Stimulated activated effector memory CD8-positive, alpha-beta T cell treated with anti-CD3 and anti-CD28 coated beads, Interleukin-12 subunit alpha, Interleukin-12 subunit beta, amount 100 ng/mL, for 72 hours (primary cell): ENCODE measurements around the gene SST.
"Not testable (repeated sequence)": the region's sequence is repeated elsewhere in the genome, so short reads cannot be mapped to it uniquely, and the experiment has no call there.

ENCODE experiments used
- ATAC-seq: fragments of 150-1000 bp; cut with Tn5 transposase; 2 replicates; pipeline ENCODE4 v1.10.0; 2021
- DNase-seq, 2 donors: peaks; one replicate each; pipeline ENCODE4 v3.0.0; 2021 to 2022; ENCODE audit warnings: low spot score in 2 of 2
- H3K27ac Mint-ChIP-seq: one replicate; pipeline ENCODE4 v1.8.0; 2022; ENCODE audit warnings: mild to moderate bottlenecking, mixed read lengths
- H3K36me3 Mint-ChIP-seq: one replicate; pipeline ENCODE4 v1.8.0; 2022; ENCODE audit warnings: mild to moderate bottlenecking, mixed read lengths
- H3K4me1 Mint-ChIP-seq: one replicate; pipeline ENCODE4 v1.8.0; 2022; ENCODE audit warnings: mixed read lengths
- H3K4me3 Mint-ChIP-seq: one replicate; pipeline ENCODE4 v1.8.0; 2022; ENCODE audit warnings: mild to moderate bottlenecking, mixed read lengths
- H3K9me3 Mint-ChIP-seq: one replicate; pipeline ENCODE4 v1.8.0; 2022; ENCODE audit warnings: mixed read lengths

Gene SST

DNA sequence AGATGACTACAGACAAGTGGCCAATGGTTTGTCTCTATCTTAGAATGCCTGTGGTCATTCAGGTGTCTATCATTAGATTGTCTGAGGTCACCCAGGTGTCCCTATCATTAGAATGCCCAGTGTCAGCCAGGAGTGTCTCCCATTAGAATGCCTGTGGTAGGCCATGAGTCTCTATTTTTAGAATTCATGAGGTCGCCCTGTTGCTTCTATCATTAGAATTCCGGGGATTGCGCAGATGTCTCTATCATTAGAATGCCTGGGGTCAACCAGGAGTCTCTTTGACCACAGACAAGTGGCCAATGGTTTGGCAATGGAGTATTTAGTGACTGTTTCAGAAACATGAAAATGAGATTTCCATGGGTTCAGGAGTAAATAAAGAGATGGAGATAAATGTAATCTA lies 24.6 kb upstream of the SST start:
- DNase-seq = no peak
- Mint-ChIP-seq H3K4me3 (no peak overlapping the region), H3K4me1 (no peaks in the 10 kb centered on the region), H3K9me3 (no peaks in the 10 kb centered on the region), H3K27ac (no peak overlapping the region), H3K36me3 (no peaks in the 10 kb centered on the region)
- ATAC-seq = no peak

DNA sequence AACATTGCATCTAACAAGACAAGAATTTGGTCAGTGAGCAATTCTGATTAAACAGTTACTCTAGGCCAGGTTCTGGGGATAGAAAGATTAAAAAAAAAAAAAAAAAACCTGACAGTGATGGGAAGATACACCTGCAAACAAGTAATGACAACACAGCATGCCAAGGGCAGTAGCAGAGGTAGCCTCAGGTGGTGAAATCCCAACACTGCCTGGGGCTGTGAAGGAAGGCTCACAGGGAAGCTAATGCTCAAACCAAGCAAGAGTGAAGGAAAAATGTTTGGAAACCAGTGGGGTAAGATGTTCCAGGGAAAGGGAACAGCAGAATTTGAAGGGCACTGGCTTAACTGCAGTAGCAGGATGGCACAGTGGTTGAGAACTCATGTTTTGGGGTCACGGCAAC lies 23.2 kb upstream of the SST start:
- Mint-ChIP-seq H3K4me1 (no peaks in the 10 kb centered on the region), H3K36me3 (no peaks in the 10 kb centered on the region), H3K9me3 (no peaks in the 10 kb centered on the region), H3K4me3 (no peak overlapping the region), H3K27ac (no peak overlapping the region)
- DNase-seq = no peak
- ATAC-seq = no peak

DNA sequence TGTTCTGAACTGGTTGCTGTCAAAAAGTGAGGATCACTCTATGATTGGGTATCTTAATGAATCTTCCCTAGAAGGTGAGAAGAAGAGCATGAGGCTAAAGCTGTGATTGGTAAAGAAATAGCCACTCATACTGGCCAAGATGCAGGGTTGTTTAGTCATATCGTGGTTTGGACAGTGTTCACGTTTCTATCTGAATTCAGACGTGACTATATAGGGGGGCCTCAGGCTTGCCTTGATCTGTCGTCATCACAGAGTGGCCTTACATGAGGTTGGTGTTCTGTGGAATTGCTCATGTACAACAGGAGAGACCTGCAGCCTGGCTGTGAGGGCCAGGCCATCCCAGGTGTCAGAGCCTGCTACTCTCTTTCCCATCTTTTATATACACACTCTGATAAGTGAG lies 19.8 kb upstream of the SST start:
- Mint-ChIP-seq H3K4me1 (no peaks in the 10 kb centered on the region), H3K27ac (no peak overlapping the region), H3K9me3 (peaks cover 7% of the 10 kb centered on the region), H3K4me3 (no peak overlapping the region), H3K36me3 (no peaks in the 10 kb centered on the region)
- DNase-seq (no peak), ATAC-seq (peak; percentile 75)

DNA sequence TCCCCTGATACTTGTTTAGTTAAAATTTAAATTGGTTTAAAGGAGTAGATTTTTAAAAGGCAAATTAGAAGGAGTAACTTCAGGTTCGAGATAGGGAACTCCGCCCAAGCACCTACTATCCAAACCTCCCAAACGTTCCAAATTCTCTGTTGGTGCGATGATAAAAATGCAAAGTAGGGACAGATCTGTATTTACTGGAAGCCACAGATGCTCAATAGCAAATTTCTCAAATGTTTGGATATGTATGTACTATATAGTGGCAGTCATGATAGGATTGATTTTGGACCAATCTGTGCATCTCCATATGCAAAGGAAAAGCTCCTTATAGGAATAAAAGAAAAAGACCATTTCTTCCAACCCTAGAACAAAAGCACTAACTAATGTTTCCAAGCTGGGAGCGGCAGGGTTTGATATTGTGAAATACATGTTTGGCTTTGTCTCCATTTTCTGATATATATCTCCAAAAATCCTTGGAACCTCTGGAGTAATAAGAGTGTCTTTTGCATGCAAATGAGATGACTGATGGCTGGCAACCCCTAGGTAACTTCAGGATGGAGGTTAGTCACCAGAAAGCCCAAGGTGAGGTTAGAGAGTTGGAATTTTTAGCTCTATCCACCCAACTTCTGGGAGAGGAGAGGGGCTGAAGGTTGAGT lies 16.6 kb upstream of the SST start:
- H3K9me3 Mint-ChIP-seq = peaks cover 7% of the 10 kb centered on the region
- no peak overlapping the region for H3K4me3 Mint-ChIP-seq
- DNase-seq = no peak
- no peaks in the 10 kb centered on the region for H3K4me1 Mint-ChIP-seq
- no peaks in the 10 kb centered on the region for H3K36me3 Mint-ChIP-seq
- ATAC-seq = no peak
- no peak overlapping the region for H3K27ac Mint-ChIP-seq

DNA sequence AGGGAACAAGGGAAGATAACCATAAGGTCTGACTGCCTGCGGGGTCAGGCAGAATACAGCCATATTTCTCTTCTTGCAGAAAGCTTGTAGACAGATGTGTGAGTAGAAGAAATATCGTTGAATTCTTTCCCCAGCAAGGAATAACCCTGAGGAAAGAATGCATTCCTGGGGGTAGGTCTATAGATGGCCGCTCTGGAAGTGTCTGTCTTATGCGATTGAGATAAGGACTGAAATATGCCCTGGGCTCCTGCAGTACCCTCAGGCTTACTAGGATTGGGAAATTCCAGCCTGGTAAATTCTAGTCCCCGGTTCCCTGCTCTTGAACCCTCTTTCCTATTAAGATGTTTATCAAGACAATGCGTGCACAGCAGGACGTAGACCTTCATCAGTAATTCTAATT lies 15.8 kb upstream of the SST start:
- DNase-seq (no peak), ATAC-seq (no peak)
- Mint-ChIP-seq H3K4me1 (no peaks in the 10 kb centered on the region), H3K4me3 (no peak overlapping the region), H3K36me3 (no peaks in the 10 kb centered on the region), H3K27ac (no peak overlapping the region), H3K9me3 (peaks cover 7% of the 10 kb centered on the region)

DNA sequence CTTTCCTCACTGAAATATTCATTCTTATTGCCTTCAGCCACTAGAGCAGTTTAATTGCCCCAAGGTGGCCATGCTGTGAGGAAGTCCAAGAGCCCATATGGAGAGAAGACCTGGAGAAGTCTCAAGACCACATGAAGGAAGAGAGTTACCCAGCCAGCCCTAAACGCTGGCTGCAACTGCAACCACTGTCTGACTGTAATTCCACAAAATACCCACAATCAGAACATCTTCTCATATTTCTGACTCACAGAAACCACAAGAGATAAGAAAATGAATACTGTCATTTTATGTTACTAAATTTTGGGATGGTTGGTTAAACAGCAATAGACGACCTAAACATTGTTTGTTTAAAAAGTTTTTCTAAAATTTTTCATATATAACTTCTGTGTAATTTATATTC lies 14.7 kb upstream of the SST start:
- Mint-ChIP-seq H3K4me3 (no peak overlapping the region), H3K27ac (no peak overlapping the region), H3K4me1 (no peaks in the 10 kb centered on the region), H3K9me3 (peaks cover 7% of the 10 kb centered on the region), H3K36me3 (no peaks in the 10 kb centered on the region)
- ATAC-seq = peak; percentile 82
- DNase-seq = no peak

DNA sequence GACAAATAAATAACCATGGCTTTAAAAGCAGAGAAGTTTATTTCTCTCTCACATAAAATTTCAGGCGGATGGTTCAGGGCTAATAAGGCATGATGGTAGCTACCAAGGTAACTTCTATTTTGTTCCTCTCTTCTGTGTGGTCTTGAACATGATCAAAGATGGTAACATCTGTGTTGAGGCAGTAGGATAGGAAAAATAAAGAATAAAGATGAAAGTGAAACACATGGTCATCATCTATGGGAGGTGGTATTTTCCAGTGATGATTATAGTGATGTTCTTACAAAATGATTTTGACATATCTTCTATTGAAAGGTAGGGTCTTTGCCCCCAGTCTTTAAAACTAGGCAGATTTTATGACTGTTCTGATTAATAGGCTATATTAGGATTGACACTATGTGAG lies 14.2 kb upstream of the SST start:
- Mint-ChIP-seq H3K27ac (no peak overlapping the region), H3K9me3 (peaks cover 7% of the 10 kb centered on the region), H3K36me3 (no peaks in the 10 kb centered on the region), H3K4me1 (peaks cover 3% of the 10 kb centered on the region), H3K4me3 (no peak overlapping the region)
- ATAC-seq (peak; percentile 26), DNase-seq (no peak)

DNA sequence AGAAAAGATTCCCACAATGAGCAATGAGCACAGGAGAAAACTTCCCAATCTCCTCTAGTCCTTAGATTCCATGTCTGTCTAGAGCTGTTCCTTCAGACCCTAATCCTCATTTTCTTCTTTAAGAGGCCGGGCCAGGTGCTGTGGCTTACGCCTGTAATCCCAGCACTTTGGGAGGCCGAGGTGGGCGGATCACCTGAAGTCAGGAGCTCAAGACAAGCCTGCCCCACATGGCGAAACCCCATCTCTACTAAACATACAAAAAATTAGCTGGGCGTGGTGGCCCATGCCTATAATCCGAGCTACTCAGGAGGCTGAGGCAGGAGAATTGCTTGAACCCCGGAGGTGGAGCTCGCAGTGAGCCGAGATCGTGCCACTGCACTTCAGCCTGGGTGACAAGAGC lies 11.6 kb upstream of the SST start:
- H3K9me3 Mint-ChIP-seq, ATAC-seq: not testable (repeated sequence)

DNA sequence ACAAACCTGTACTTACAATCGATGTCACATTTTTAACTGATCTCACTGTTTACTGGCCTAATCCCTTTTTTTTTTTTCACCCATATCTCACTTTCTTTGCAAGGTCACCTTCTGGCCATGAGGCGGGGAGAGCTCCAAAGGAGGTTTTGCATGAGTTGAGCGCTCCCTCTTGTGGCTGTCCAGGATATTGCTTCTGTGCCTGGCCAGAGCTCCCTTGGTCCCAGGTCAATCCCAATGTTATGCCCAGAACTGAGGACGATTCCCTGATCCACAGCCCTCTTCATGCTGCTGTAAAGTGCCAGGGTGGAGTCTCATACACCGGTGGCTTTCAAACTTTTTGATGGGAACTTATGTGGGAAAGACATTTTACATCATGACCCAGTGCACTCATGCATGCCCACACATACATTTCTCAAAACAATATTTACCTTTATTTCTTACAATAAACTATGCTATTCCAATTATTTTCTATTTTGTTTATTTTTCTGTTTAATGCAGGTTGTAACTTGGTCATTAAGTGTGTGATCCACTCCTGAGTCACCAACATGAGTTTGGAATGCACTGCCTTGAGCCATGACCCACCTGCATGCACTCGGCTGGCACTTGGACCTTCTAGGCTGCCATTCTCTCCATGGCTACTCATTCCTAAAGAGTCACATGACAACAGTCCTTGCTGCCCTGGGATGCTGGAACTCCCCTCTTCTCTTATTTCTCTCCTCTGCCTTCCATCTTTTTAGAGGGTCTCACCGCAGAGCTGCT lies 9.6 kb upstream of the SST start:
- ATAC-seq (peak; percentile 65), DNase-seq (peak; percentile 57 to 82)
- H3K27ac Mint-ChIP-seq = no peak overlapping the region
- no peak overlapping the region for H3K4me3 Mint-ChIP-seq
- H3K4me1 Mint-ChIP-seq = peaks cover 5% of the 10 kb centered on the region
- H3K9me3 Mint-ChIP-seq = no peaks in the 10 kb centered on the region
- H3K36me3 Mint-ChIP-seq = no peaks in the 10 kb centered on the region

More for the DNA sequence above, 11.6 kb upstream of the SST start:
- H3K36me3 Mint-ChIP-seq, H3K4me1 Mint-ChIP-seq, DNase-seq, H3K27ac Mint-ChIP-seq, H3K4me3 Mint-ChIP-seq: not testable (repeated sequence)

DNA sequence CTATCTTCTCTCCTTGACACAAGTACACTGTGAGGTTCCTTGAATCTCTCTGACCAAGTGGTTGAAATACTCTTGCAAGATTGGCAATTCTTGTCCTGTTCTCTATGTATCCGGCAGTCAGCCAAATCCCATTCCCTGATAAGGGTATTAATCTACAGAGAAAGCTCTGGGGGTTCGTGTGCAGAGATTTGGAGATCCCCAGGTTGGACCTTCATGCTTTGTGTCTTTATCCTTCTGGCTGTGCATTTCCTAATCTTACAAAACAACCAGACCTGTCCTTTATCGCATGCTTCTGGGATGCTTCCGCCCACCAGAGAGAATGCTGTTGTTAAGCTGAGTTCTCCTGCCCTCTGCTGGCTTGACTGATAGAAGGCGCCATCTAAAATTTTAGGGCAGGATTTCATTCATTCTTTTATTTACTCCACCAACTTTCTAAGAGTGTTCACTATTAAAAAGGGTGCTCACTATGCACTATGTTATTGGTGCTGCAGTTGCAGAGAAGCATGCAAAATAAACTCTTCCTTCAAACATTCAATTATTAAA lies 8.6 kb upstream of the SST start:
- Mint-ChIP-seq H3K9me3 (no peaks in the 10 kb centered on the region), H3K4me1 (peaks cover 5% of the 10 kb centered on the region), H3K4me3 (no peak overlapping the region), H3K27ac (no peak overlapping the region), H3K36me3 (no peaks in the 10 kb centered on the region)
- ATAC-seq (peak; percentile 40), DNase-seq (no peak)

DNA sequence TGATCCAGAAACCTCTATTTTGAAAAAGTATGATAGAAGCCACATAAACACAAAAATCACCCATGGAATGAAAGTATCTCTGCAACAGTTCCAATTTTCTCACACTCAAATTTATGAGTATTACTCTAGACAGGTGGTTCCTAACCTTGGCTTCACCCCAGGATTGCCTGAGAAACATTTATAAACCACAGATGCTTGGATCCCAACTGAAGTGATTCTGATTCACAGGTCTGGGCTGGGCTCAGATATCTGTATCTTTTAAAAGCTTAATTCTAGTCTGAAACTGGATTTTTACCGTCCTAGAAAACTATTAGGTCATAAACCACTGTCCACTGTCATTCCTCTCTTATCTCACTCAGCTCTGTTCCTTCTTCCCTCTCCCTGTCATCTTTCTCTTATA lies 7.4 kb upstream of the SST start:
- Mint-ChIP-seq H3K9me3 (no peaks in the 10 kb centered on the region), H3K27ac (no peak overlapping the region), H3K4me1 (peaks cover 5% of the 10 kb centered on the region), H3K36me3 (no peaks in the 10 kb centered on the region), H3K4me3 (no peak overlapping the region)
- DNase-seq = no peak
- ATAC-seq = no peak

DNA sequence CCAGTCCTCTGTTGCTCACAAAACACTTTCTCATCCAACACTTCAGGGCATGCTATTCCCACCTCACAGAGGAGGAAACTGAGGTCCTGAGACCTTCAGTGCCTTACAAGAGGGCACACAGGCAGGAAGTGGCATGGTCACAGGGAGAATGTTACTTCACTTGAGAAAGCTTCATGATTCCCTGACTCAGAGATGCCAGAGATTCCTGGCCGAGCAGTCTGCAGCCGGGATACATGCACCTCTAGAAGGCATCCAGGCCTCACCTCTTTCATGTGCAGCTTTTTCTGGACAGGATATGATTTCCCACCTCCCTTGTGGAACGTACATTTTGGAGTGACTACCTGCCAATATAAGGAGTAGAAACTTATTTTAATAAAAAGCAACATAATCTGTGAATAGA lies 2.8 kb upstream of the SST start:
- Mint-ChIP-seq H3K27ac (no peak overlapping the region), H3K36me3 (no peaks in the 10 kb centered on the region), H3K4me1 (peaks cover 6% of the 10 kb centered on the region), H3K4me3 (no peak overlapping the region), H3K9me3 (no peaks in the 10 kb centered on the region)
- DNase-seq = no peak
- no peak for ATAC-seq

DNA sequence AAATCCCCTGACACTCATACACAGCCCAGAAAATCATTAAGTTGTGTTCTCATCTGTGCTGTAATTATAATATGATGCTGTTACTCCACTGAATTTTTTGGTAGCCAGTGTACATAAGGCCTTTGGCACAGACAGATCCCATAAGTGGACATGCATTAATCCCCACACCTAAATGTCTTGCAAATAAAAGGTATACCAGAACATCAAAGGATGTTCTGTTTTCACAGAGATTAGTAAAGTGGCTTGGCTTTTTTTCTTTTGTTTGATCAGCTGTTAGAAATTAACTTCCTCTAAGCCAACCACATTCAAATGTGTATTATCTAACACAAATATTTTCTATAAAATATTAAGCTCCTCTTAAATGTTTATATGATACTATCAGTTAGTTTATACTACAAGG lies 2.7 kb downstream of the SST start:
- ATAC-seq (no peak), DNase-seq (no peak)
- Mint-ChIP-seq H3K9me3 (no peaks in the 10 kb centered on the region), H3K4me1 (peaks cover 6% of the 10 kb centered on the region), H3K36me3 (no peaks in the 10 kb centered on the region), H3K4me3 (no peak overlapping the region), H3K27ac (no peak overlapping the region)

DNA sequence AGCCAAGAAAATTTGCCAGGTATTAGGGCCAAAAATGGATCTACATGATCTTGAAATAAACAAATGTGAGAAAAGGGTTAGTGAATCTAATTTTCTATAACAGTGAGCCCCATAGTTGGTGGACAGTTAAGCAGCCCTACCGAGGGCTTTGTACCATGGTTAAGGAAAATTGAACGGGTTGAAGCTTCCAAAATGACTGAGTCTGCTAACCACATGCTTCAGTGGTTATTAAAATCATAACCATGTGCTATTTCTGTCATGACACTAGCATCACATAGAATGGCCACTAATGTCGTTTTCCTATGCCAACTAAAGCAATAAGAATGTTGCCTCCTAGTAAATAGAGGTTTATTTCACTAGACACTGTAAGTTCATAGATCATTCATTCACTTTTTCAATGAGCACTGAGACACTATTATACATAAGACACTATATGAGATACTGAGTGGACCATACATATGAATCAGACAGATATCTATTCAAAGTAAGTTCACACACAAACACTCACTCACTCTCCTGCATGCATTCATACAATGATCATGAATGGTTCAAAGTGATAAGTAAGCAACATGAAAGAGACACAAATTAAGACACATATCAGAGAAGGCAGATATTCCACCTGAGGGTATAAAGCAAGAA lies 4.3 kb downstream of the SST start:
- Mint-ChIP-seq H3K4me1 (peaks cover 6% of the 10 kb centered on the region), H3K27ac (no peak overlapping the region), H3K9me3 (no peaks in the 10 kb centered on the region), H3K4me3 (no peak overlapping the region), H3K36me3 (no peaks in the 10 kb centered on the region)
- ATAC-seq = peak; percentile 76
- no peak for DNase-seq

DNA sequence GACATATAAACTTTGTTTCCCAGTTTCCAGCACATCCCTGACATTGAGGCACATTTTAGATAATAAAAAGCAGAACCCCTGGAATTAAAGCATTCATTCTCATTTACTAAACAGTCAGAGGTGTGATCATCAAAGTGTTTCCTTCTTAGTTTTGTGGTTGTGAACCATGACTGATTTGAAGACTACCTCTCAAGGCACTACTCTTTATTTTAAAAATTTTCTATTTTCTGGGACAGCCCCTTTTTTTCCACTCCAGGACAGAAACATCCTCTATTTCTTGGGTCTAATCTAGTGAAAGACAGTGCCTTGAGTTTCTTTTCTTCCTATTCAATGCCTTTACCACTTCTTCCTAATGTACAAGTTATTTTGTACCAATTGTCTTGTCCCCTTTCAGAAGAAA lies 5.2 kb downstream of the SST start:
- Mint-ChIP-seq H3K4me1 (no peaks in the 10 kb centered on the region), H3K4me3 (no peak overlapping the region), H3K9me3 (no peaks in the 10 kb centered on the region), H3K36me3 (no peaks in the 10 kb centered on the region), H3K27ac (no peak overlapping the region)
- peak; percentile 79 for ATAC-seq
- DNase-seq = no peak
